Calu3 (cell line): ENCODE data around the gene IST1. TPM values are rescaled to one million over a fixed set of nuclear protein-coding genes. Genes with fewer than 3 reads are reported as not detected.

Experiments used
- BruUV-seq: library from RNA; stranded (reverse); fragments of 400-500 nt; replicated peaks from 2 replicates; lab custom pipeline; 2021; lab: Mats Ljungman, UMichigan
- CTCF ChIA-PET: fragments of 300-600 bp; sonication (Branson Sonifier 250); formaldehyde crosslinking; loops from one replicate; lab custom pipeline; 2022; ENCODE audit warnings: antibody characterized with exemption; lab: Charles Lee
- DNase-seq: peaks from one replicate; pipeline ENCODE4 v3.0.0; 2022
- H3K27ac Mint-ChIP-seq: one replicate; pipeline ENCODE4 v1.8.0; 2022; ENCODE audit warnings: mixed read lengths; ENCODE audit not compliant: unreplicated experiment
- H3K27me3 Mint-ChIP-seq: one replicate; pipeline ENCODE4 v1.8.0; 2022; ENCODE audit warnings: mixed read lengths; ENCODE audit not compliant: unreplicated experiment
- H3K36me3 Mint-ChIP-seq: one replicate; pipeline ENCODE4 v1.8.0; 2022; ENCODE audit warnings: mild to moderate bottlenecking, moderate library complexity, mixed read lengths; ENCODE audit not compliant: insufficient read depth, unreplicated experiment
- H3K4me1 Mint-ChIP-seq: one replicate; pipeline ENCODE4 v1.8.0; 2022; ENCODE audit warnings: mild to moderate bottlenecking, low read depth, mixed read lengths; ENCODE audit not compliant: unreplicated experiment
- H3K4me3 Mint-ChIP-seq: one replicate; pipeline ENCODE4 v1.8.0; 2022; ENCODE audit warnings: mild to moderate bottlenecking, low read depth, moderate library complexity, mixed read lengths; ENCODE audit not compliant: unreplicated experiment
- H3K9me3 Mint-ChIP-seq: one replicate; pipeline ENCODE4 v1.8.0; 2022; ENCODE audit warnings: low read depth, mixed read lengths; ENCODE audit not compliant: unreplicated experiment
- CTCF ChIP-seq: fragments of 200-600 bp; IDR thresholded peaks from one replicate; pipeline ENCODE4 v1.8.0; 2022; ENCODE audit warnings: antibody characterized with exemption; ENCODE audit not compliant: unreplicated experiment
- intact Hi-C: fragments of 100-400 bp; cut with micrococcal nuclease; formaldehyde crosslinking; loops from one replicate; pipeline ENCODE4 v1.10.0; 2022; ENCODE audit not compliant: unreplicated experiment
- total RNA-seq: library from RNA; stranded (reverse); gene quantifications from 2 replicates; pipeline ENCODE4 v1.2.3, GENCODE V29; 2022

Gene IST1
- total RNA-seq, 1 experiment from 2014 or later, result 252 TPM

DNA sequence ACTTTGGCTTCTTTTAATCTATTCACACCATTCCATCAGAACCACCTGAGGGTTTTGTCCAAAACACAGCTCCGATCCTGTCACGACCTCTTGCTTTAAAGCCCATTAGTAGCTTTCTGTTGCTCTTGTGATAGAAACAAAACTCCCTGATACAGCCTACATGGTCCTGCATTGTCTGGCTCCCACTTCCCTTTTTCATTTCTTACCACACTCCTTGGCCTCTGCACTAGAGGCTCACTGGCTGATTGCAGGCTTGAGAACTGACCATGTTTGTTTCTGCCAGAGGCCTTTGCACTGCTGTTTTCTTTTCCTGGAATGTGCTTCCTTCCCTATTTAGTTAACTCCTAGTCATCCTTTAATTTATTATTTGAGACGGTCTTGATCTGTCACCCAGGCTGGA lies 23.7 kb downstream of the IST1 start:
- DNase-seq, result no peak
- Mint-ChIP-seq H3K4me3 (no peak overlapping the region), H3K4me1 (peaks cover 11% of the 10 kb centered on the region), H3K9me3 (peaks cover 2% of the 10 kb centered on the region), H3K27ac (no peak overlapping the region), H3K27me3 (no peaks in the 10 kb centered on the region), H3K36me3 (peaks cover 71% of the 10 kb centered on the region)
- intact Hi-C loops, result no loop called here
- TF ChIP-seq CTCF, result no peak
- BruUV-seq, result no TSS peak
- CTCF ChIA-PET, result interaction anchor here (1.0 kb wide), 1 partner anchor 24 kb away, joined by 3 read pairs; no protein-coding TSS in a partner anchor

DNA sequence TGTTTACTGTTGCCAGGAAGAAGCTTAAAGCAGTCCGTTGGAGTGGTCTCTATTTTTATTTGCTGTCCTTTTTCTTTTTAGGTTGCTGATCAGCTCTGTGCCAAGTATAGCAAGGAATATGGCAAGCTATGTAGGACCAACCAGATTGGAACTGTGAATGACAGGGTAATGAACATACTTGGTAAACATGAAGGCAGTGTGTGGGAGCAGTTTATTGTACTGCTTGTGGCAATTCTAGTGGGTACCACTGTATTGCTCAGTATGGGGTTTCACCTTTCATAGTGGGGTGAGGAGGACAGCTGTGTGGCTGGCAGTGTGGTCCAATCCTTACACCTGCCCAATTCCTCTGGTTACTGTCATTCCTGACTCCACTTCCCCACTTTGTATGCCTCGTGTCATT lies 25.3 kb downstream of the IST1 start:
- Mint-ChIP-seq H3K36me3 (peaks cover 83% of the 10 kb centered on the region), H3K9me3 (no peaks in the 10 kb centered on the region), H3K4me3 (no peak overlapping the region), H3K27me3 (no peaks in the 10 kb centered on the region), H3K27ac (no peak overlapping the region), H3K4me1 (peaks cover 15% of the 10 kb centered on the region)
- CTCF ChIA-PET, result no interaction called here
- TF ChIP-seq CTCF, result no peak
- intact Hi-C loops, result no loop called here
- no TSS peak for BruUV-seq
- no peak for DNase-seq

GRCh38 chr16:71923941-71924690 lies 28.8 kb downstream of the IST1 start:
- DNase-seq, result peak; percentile 58
- no peak overlapping the region for H3K4me3 Mint-ChIP-seq
- CTCF ChIA-PET, result no interaction called here

GRCh38 chr16:71924710-71925109 lies 29.4 kb downstream of the IST1 start:
- H3K36me3 Mint-ChIP-seq, result peaks cover 87% of the 10 kb centered on the region
- intact Hi-C loops, result no loop called here
- no TSS peak for BruUV-seq
- CTCF ChIA-PET, result no interaction called here
- TF ChIP-seq CTCF, result no peak
- peaks cover 34% of the 10 kb centered on the region for H3K4me1 Mint-ChIP-seq
- no peaks in the 10 kb centered on the region for H3K27me3 Mint-ChIP-seq
- peak overlapping the region; percentile 11 for H3K27ac Mint-ChIP-seq
- H3K9me3 Mint-ChIP-seq, result no peaks in the 10 kb centered on the region
- H3K4me3 Mint-ChIP-seq, result no peak overlapping the region
- DNase-seq, result no peak

More at GRCh38 chr16:71923941-71924690, 28.8 kb downstream of the IST1 start:
- H3K4me1 Mint-ChIP-seq, result peaks cover 34% of the 10 kb centered on the region
- BruUV-seq, result no TSS peak
- no peaks in the 10 kb centered on the region for H3K27me3 Mint-ChIP-seq
- H3K27ac Mint-ChIP-seq, result peak overlapping the region; percentile 11
- TF ChIP-seq CTCF, result no peak
- no peaks in the 10 kb centered on the region for H3K9me3 Mint-ChIP-seq
- intact Hi-C loops, result no loop called here
- peaks cover 87% of the 10 kb centered on the region for H3K36me3 Mint-ChIP-seq
